Kidney capillary endothelial cell (primary cell): ENCODE data around the gene HSD17B11.
"Not testable (repeated sequence)": the region's sequence is repeated elsewhere in the genome, so short reads cannot be mapped to it uniquely, and the experiment has no call there.

Source experiments
- DNase-seq: peaks from one replicate; pipeline ENCODE4 v3.0.0-alpha.2; 2018; ENCODE audit warnings: low spot score

The HSD17B11 gene

GRCh38 chr4:87305562-87305961, 85.4 kb downstream of the HSD17B11 start:
- no peak for DNase-seq

GRCh38 chr4:87304745-87305432, 86.1 kb downstream of the HSD17B11 start:
- DNase-seq: no peak

- no peak for DNase-seq
These were observed 91.1 kb downstream of the HSD17B11 start for GRCh38 chr4:87299898-87300297.

- no peak for DNase-seq
These were observed 92.6 kb downstream of the HSD17B11 start for GRCh38 chr4:87298362-87298761.

- DNase-seq: not testable (repeated sequence)
These were observed 96.1 kb downstream of the HSD17B11 start for GRCh38 chr4:87294911-87295310.

GRCh38 chr4:87293889-87294288, 97.1 kb downstream of the HSD17B11 start:
- not testable (repeated sequence) for DNase-seq

- DNase-seq: no peak
These were observed 104.0 kb downstream of the HSD17B11 start for GRCh38 chr4:87286970-87287369.
